ENCODE results near the gene FBF1. TPM values are rescaled to one million over a fixed set of nuclear protein-coding genes. Genes with fewer than 3 reads are reported as not detected.
A peak's percentile ranks its signal among the peaks of the same experiment; 100 is the strongest.

The FBF1 gene
- total and polyA plus RNA-seq, 7 experiments from 2014 or later = 2.5 to 48.1 (median 28.1) TPM

GRCh38 chr17:75920045-75920560 lies 20.7 kb downstream of the FBF1 start:
- no peaks in the 10 kb centered on the region for H3K9me3 Mint-ChIP-seq
- peaks cover 4 to 22% (median 9%) of the 10 kb centered on the region in 5 donors for H3K36me3 Mint-ChIP-seq
- no peak overlapping the region for H3K4me3 Mint-ChIP-seq
- peaks cover 0 to 35% (median 0%) of the 10 kb centered on the region in 3 experiments for H3K36me3 ChIP-seq (ENCODE audit: control insufficient read depth in 2 of 3, insufficient read depth in 3 of 3, low read length in 3 of 3)
- POLR2A ChIA-PET = no interaction called here
- no peaks in the 10 kb centered on the region for H3K9me3 ChIP-seq (ENCODE audit: control insufficient read depth in 2 of 3, low read length in 3 of 3)
- H3K27ac Mint-ChIP-seq = no peak overlapping the region
- intact Hi-C loops (cut with micrococcal nuclease) = no loop called here
- no peak overlapping the region for H3K4me3 ChIP-seq (ENCODE audit: low read length)
- H3K27me3 ChIP-seq (ENCODE audit: control insufficient read depth in 2 of 2, insufficient read depth in 2 of 2, low read length in 2 of 2) = no peaks in the 10 kb centered on the region
- CTCF ChIA-PET = interaction anchor here (0.6 to 0.8 kb wide), 2 partner anchors 85 to 748 kb away, joined by 3 read pairs; no protein-coding TSS in a partner anchor
- DNase-seq (no peak), ATAC-seq (no peak)
- peaks cover 0 to 5% (median 0%) of the 10 kb centered on the region in 7 donors for H3K4me1 Mint-ChIP-seq
- H3K27me3 Mint-ChIP-seq = no peaks in the 10 kb centered on the region
- H3K4me1 ChIP-seq (ENCODE audit: control insufficient read depth in 2 of 2, insufficient read depth in 2 of 2, low read length in 2 of 2) = no peaks in the 10 kb centered on the region
- H3K27ac ChIP-seq (ENCODE audit: low read depth, low read length) = no peak overlapping the region

GRCh38 chr17:75919611-75920010 lies 21.2 kb downstream of the FBF1 start:
- intact Hi-C loops (cut with micrococcal nuclease) = no loop called here
- ChIA-PET CTCF (interaction anchor here (0.6 kb wide), 1 partner anchor 748 kb away, joined by 3 read pairs; no protein-coding TSS in a partner anchor), POLR2A (no interaction called here)
- no peak overlapping the region for H3K4me3 Mint-ChIP-seq
- H3K27ac Mint-ChIP-seq = no peak overlapping the region
- peaks cover 0 to 33% (median 0%) of the 10 kb centered on the region in 3 experiments for H3K36me3 ChIP-seq (ENCODE audit: control insufficient read depth in 2 of 3, insufficient read depth in 3 of 3, low read length in 3 of 3)
- no peak overlapping the region for H3K4me3 ChIP-seq (ENCODE audit: low read length)
- no peak for DNase-seq
- no peaks in the 10 kb centered on the region for H3K9me3 ChIP-seq (ENCODE audit: control insufficient read depth in 2 of 3, low read length in 3 of 3)
- H3K4me1 Mint-ChIP-seq = peaks cover 0 to 5% (median 0%) of the 10 kb centered on the region in 7 donors
- H3K27me3 Mint-ChIP-seq = no peaks in the 10 kb centered on the region
- H3K27ac ChIP-seq (ENCODE audit: low read depth, low read length) = no peak overlapping the region
- peaks cover 4 to 25% (median 9%) of the 10 kb centered on the region in 5 donors for H3K36me3 Mint-ChIP-seq
- no peaks in the 10 kb centered on the region for H3K4me1 ChIP-seq (ENCODE audit: control insufficient read depth in 2 of 2, insufficient read depth in 2 of 2, low read length in 2 of 2)
- no peaks in the 10 kb centered on the region for H3K27me3 ChIP-seq (ENCODE audit: control insufficient read depth in 2 of 2, insufficient read depth in 2 of 2, low read length in 2 of 2)
- no peaks in the 10 kb centered on the region for H3K9me3 Mint-ChIP-seq
- no peak for ATAC-seq

GRCh38 chr17:75917917-75918445 lies 22.9 kb downstream of the FBF1 start:
- H3K9me3 Mint-ChIP-seq = no peaks in the 10 kb centered on the region
- H3K27me3 ChIP-seq (ENCODE audit: control insufficient read depth in 2 of 2, insufficient read depth in 2 of 2, low read length in 2 of 2) = no peaks in the 10 kb centered on the region
- H3K4me3 Mint-ChIP-seq = no peak overlapping the region
- H3K4me1 ChIP-seq (ENCODE audit: control insufficient read depth in 2 of 2, insufficient read depth in 2 of 2, low read length in 2 of 2) = no peaks in the 10 kb centered on the region
- H3K4me1 Mint-ChIP-seq = peaks cover 0 to 5% (median 0%) of the 10 kb centered on the region in 7 donors
- H3K27ac Mint-ChIP-seq = no peak overlapping the region
- ATAC-seq (no peak), DNase-seq (no peak)
- ChIA-PET CTCF (no interaction called here), POLR2A (no interaction called here)
- H3K27ac ChIP-seq (ENCODE audit: low read depth, low read length) = no peak overlapping the region
- no peaks in the 10 kb centered on the region for H3K9me3 ChIP-seq (ENCODE audit: control insufficient read depth in 2 of 3, low read length in 3 of 3)
- peaks cover 4 to 31% (median 9%) of the 10 kb centered on the region in 5 donors for H3K36me3 Mint-ChIP-seq
- H3K27me3 Mint-ChIP-seq = no peaks in the 10 kb centered on the region
- no peak overlapping the region for H3K4me3 ChIP-seq (ENCODE audit: low read length)
- intact Hi-C loops (cut with micrococcal nuclease) = no loop called here
- peaks cover 0 to 45% (median 0%) of the 10 kb centered on the region in 3 experiments for H3K36me3 ChIP-seq (ENCODE audit: control insufficient read depth in 2 of 3, insufficient read depth in 3 of 3, low read length in 3 of 3)

- H3K4me1 Mint-ChIP-seq = peaks cover 0 to 5% (median 0%) of the 10 kb centered on the region in 7 donors
- Histone ChIP-seq H3K27me3 (ENCODE audit: control insufficient read depth in 2 of 2, insufficient read depth in 2 of 2, low read length in 2 of 2) (no peaks in the 10 kb centered on the region), H3K36me3 (ENCODE audit: control insufficient read depth in 2 of 3, insufficient read depth in 3 of 3, low read length in 3 of 3) (peaks cover 0 to 45% (median 0%) of the 10 kb centered on the region in 3 experiments), H3K9me3 (ENCODE audit: control insufficient read depth in 2 of 3, low read length in 3 of 3) (no peaks in the 10 kb centered on the region), H3K4me1 (ENCODE audit: control insufficient read depth in 2 of 2, insufficient read depth in 2 of 2, low read length in 2 of 2) (no peaks in the 10 kb centered on the region), H3K27ac (ENCODE audit: low read depth, low read length) (no peak overlapping the region), H3K4me3 (ENCODE audit: low read length) (no peak overlapping the region)
- no peaks in the 10 kb centered on the region for H3K27me3 Mint-ChIP-seq
- CTCF ChIA-PET = interaction anchor here (0.6 kb wide), 1 partner anchor 605 kb away, joined by 4 read pairs; no protein-coding TSS in a partner anchor
- no peak for DNase-seq
- no peak for ATAC-seq
- peaks cover 4 to 25% (median 5%) of the 10 kb centered on the region in 5 donors for H3K36me3 Mint-ChIP-seq
- H3K4me3 Mint-ChIP-seq = no peak overlapping the region
- peak overlapping the region in 2 of 9 donors; percentile 19 to 62 for H3K27ac Mint-ChIP-seq
- intact Hi-C loops (cut with micrococcal nuclease) = no loop called here
- POLR2A ChIA-PET = interaction anchor here (1.0 kb wide), 1 partner anchor 62 kb away, joined by 3 read pairs; the partner anchor contains the start of gene WBP2
- H3K9me3 Mint-ChIP-seq = no peaks in the 10 kb centered on the region
Observed at GRCh38 chr17:75917141-75917916, 23.5 kb downstream of the FBF1 start.

- H3K4me1 Mint-ChIP-seq = peaks cover 0 to 5% (median 0%) of the 10 kb centered on the region in 7 donors
- H3K4me1 ChIP-seq (ENCODE audit: control insufficient read depth in 2 of 2, insufficient read depth in 2 of 2, low read length in 2 of 2) = no peaks in the 10 kb centered on the region
- peaks cover 0 to 40% (median 0%) of the 10 kb centered on the region in 3 experiments for H3K36me3 ChIP-seq (ENCODE audit: control insufficient read depth in 2 of 3, insufficient read depth in 3 of 3, low read length in 3 of 3)
- no peak for ATAC-seq
- no peak overlapping the region for H3K27ac Mint-ChIP-seq
- H3K9me3 ChIP-seq (ENCODE audit: control insufficient read depth in 2 of 3, low read length in 3 of 3) = no peaks in the 10 kb centered on the region
- POLR2A ChIA-PET = interaction anchor here (1.0 kb wide), 1 partner anchor 23 kb away, joined by 3 read pairs; no protein-coding TSS in a partner anchor
- no peak overlapping the region for H3K4me3 Mint-ChIP-seq
- peaks cover 4 to 27% (median 4%) of the 10 kb centered on the region in 5 donors for H3K36me3 Mint-ChIP-seq
- CTCF ChIA-PET = interaction anchor here (0.7 kb wide), 1 partner anchor 305 kb away, joined by 4 read pairs; no protein-coding TSS in a partner anchor
- H3K27me3 ChIP-seq (ENCODE audit: control insufficient read depth in 2 of 2, insufficient read depth in 2 of 2, low read length in 2 of 2) = no peaks in the 10 kb centered on the region
- no peaks in the 10 kb centered on the region for H3K27me3 Mint-ChIP-seq
- no peak for DNase-seq
- H3K4me3 ChIP-seq (ENCODE audit: low read length) = no peak overlapping the region
- H3K27ac ChIP-seq (ENCODE audit: low read depth, low read length) = no peak overlapping the region
- no peaks in the 10 kb centered on the region for H3K9me3 Mint-ChIP-seq
- intact Hi-C loops (cut with micrococcal nuclease) = no loop called here
Observed at GRCh38 chr17:75915268-75915667, 25.6 kb downstream of the FBF1 start.

GRCh38 chr17:75914643-75915267 lies 26.1 kb downstream of the FBF1 start:
- no peak for ATAC-seq
- Mint-ChIP-seq H3K36me3 (peaks cover 4 to 26% (median 4%) of the 10 kb centered on the region in 5 donors), H3K4me1 (peaks cover 0 to 6% (median 4%) of the 10 kb centered on the region in 7 donors), H3K27ac (no peak overlapping the region), H3K27me3 (no peaks in the 10 kb centered on the region), H3K4me3 (no peak overlapping the region), H3K9me3 (no peaks in the 10 kb centered on the region)
- intact Hi-C loops (cut with micrococcal nuclease) = no loop called here
- no peak overlapping the region for H3K4me3 ChIP-seq (ENCODE audit: low read length)
- no peaks in the 10 kb centered on the region for H3K4me1 ChIP-seq (ENCODE audit: control insufficient read depth in 2 of 2, insufficient read depth in 2 of 2, low read length in 2 of 2)
- ChIA-PET POLR2A (interaction anchor here (0.5 kb wide), 1 partner anchor 607 kb away, joined by 3 read pairs; no protein-coding TSS in a partner anchor), CTCF (no interaction called here)
- H3K27ac ChIP-seq (ENCODE audit: low read depth, low read length) = no peak overlapping the region
- peaks cover 0 to 35% (median 0%) of the 10 kb centered on the region in 3 experiments for H3K36me3 ChIP-seq (ENCODE audit: control insufficient read depth in 2 of 3, insufficient read depth in 3 of 3, low read length in 3 of 3)
- no peaks in the 10 kb centered on the region for H3K9me3 ChIP-seq (ENCODE audit: control insufficient read depth in 2 of 3, low read length in 3 of 3)
- H3K27me3 ChIP-seq (ENCODE audit: control insufficient read depth in 2 of 2, insufficient read depth in 2 of 2, low read length in 2 of 2) = no peaks in the 10 kb centered on the region
- DNase-seq = no peak

All from naive thymus-derived CD4-positive, alpha-beta T cell (primary cell).